ENCODE data around the gene ATOSB.

DNA sequence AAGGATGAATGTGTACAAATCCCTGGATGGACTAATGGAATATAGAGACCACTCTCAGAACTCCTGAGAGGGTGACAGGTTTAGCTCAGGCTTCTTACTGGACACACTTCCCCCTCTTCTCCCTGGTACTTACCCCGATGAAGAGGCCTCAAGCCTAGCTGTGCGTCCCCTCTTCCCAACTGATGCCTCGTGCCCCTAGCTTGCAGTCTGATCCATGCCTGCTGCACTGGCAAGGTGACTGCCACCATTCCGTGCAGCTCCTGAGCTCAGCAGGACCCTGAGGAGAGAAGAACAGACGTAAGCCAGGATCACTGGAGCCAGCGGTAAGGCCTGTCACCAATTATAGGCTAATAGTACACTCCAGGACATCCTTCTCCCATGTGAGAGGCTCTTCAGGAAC is 7.2 kb downstream of the ATOSB start:
- TF ChIP-seq POLR2A (IDR thresholded peaks at IDR 0.05; ENCODE audit: control extremely low read depth in 1 of 2, low read depth in 2 of 2, low read length in 2 of 2) = no peak
- TF ChIP-seq RXRA (IDR thresholded peaks at IDR 0.05; ENCODE audit: insufficient read depth, low read depth, low read length) = no peak
- TF ChIP-seq TBP (IDR thresholded peaks at IDR 0.05; ENCODE audit: low read depth, low read length) = no peak
- TF ChIP-seq, protein P1, sequence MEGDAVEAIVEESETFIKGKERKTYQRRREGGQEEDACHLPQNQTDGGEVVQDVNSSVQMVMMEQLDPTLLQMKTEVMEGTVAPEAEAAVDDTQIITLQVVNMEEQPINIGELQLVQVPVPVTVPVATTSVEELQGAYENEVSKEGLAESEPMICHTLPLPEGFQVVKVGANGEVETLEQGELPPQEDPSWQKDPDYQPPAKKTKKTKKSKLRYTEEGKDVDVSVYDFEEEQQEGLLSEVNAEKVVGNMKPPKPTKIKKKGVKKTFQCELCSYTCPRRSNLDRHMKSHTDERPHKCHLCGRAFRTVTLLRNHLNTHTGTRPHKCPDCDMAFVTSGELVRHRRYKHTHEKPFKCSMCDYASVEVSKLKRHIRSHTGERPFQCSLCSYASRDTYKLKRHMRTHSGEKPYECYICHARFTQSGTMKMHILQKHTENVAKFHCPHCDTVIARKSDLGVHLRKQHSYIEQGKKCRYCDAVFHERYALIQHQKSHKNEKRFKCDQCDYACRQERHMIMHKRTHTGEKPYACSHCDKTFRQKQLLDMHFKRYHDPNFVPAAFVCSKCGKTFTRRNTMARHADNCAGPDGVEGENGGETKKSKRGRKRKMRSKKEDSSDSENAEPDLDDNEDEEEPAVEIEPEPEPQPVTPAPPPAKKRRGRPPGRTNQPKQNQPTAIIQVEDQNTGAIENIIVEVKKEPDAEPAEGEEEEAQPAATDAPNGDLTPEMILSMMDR (IDR thresholded peaks at IDR 0.05; ENCODE audit: control extremely low read depth in 1 of 3, insufficient read depth in 1 of 3, low read depth in 1 of 3, low read length in 3 of 3) = no peak
- no peak for TF ChIP-seq SP2 (IDR thresholded peaks at IDR 0.05; ENCODE audit: low read length)
- no peak for TF ChIP-seq POLR2AphosphoS5 (IDR thresholded peaks at IDR 0.05; ENCODE audit: low read depth, low read length)
- no peak for TF ChIP-seq EZH2 (IDR thresholded peaks at IDR 0.05; ENCODE audit: low read depth, low read length, severe bottlenecking)
- TF ChIP-seq ZNF274 (IDR thresholded peaks at IDR 0.05; ENCODE audit: borderline replicate concordance, extremely low read depth, low read length) = no peak
- TF ChIP-seq SP1 (IDR thresholded peaks at IDR 0.05; ENCODE audit: low read depth, low read length) = no peak

Measured in H1 (cell line).